A673 (cell line): ENCODE results near the gene AOPEP. TPM values are rescaled to one million over a fixed set of nuclear protein-coding genes. Genes with fewer than 3 reads are reported as not detected.

ENCODE experiments used
- BruUV-seq: library from RNA; stranded (reverse); fragments of 400-500 nt; replicated peaks from 2 replicates; lab custom pipeline; 2021; lab: Mats Ljungman, UMichigan
- CTCF ChIA-PET: fragments of 300-600 bp; sonication (Branson Sonifier 250); formaldehyde crosslinking; loops from one replicate; lab custom pipeline; 2022; ENCODE audit warnings: antibody characterized with exemption; lab: Charles Lee
- POLR2A ChIA-PET: fragments of 300-600 bp; sonication (Branson Sonifier 250); formaldehyde crosslinking; loops from one replicate; lab custom pipeline; 2022; ENCODE audit warnings: antibody characterized with exemption; ENCODE audit not compliant: low non-redundant PET; lab: Charles Lee
- DNase-seq: peaks from one replicate; pipeline ENCODE4 v3.0.0-alpha.2; 2015; ENCODE audit warnings: low spot score
- H3K27ac ChIP-seq: fragments of 200-600 bp; sonication (generic); 2 replicates; pipeline ENCODE4 v1.5.1; 2016; ENCODE audit warnings: mixed run types, low read depth, mild to moderate bottlenecking, mixed read lengths, antibody characterized with exemption, low read length; ENCODE audit not compliant: poor library complexity, severe bottlenecking
- H3K27me3 ChIP-seq: fragments of 200-600 bp; sonication (generic); replicated peaks from 2 replicates; pipeline ENCODE4 v1.6.1; 2017; ENCODE audit warnings: mixed run types, low read depth, mild to moderate bottlenecking, mixed read lengths, antibody characterized with exemption, low read length; ENCODE audit not compliant: insufficient read depth, poor library complexity
- H3K36me3 ChIP-seq: fragments of 200-600 bp; sonication (generic); 2 replicates; pipeline ENCODE4 v1.6.1; 2016; ENCODE audit warnings: mixed run types, mild to moderate bottlenecking, mixed read lengths, antibody characterized with exemption, low read length; ENCODE audit not compliant: insufficient read depth, poor library complexity, severe bottlenecking
- H3K4me1 ChIP-seq: fragments of 200-600 bp; sonication (generic); 2 replicates; pipeline ENCODE4 v1.6.1; 2017; ENCODE audit warnings: mixed run types, mild to moderate bottlenecking, mixed read lengths, antibody characterized with exemption, low read length; ENCODE audit not compliant: insufficient read depth, poor library complexity, severe bottlenecking
- H3K4me3 ChIP-seq: fragments of 200-600 bp; sonication (generic); 2 replicates; pipeline ENCODE4 v1.5.1; 2016; ENCODE audit warnings: low read depth, mixed run types, mild to moderate bottlenecking, mixed read lengths, low read length; ENCODE audit not compliant: poor library complexity, severe bottlenecking
- H3K9me3 ChIP-seq: fragments of 200-600 bp; sonication (generic); 2 replicates; pipeline ENCODE4 v1.6.1; 2016; ENCODE audit warnings: mixed run types, low read depth, mild to moderate bottlenecking, mixed read lengths, antibody characterized with exemption, low read length; ENCODE audit not compliant: poor library complexity, severe bottlenecking
- CTCF ChIP-seq: fragments of 300-800, 200-600 bp; sonication (generic); conservative IDR thresholded peaks from 2 replicates; pipeline ENCODE4 v1.5.1; 2017; ENCODE audit warnings: low read depth, mild to moderate bottlenecking, antibody characterized with exemption, low read length, moderate library complexity, mixed read lengths
- EZH2 ChIP-seq: fragments of 200-600 bp; sonication (generic); IDR thresholded peaks from 2 replicates; pipeline ENCODE4 v1.6.1; 2017; ENCODE audit warnings: borderline replicate concordance, low read depth, mild to moderate bottlenecking, mixed read lengths, antibody characterized with exemption, low read length; ENCODE audit not compliant: poor library complexity, severe bottlenecking
- intact Hi-C: fragments of 100-400 bp; cut with micrococcal nuclease; formaldehyde crosslinking; loops from one replicate; pipeline ENCODE4 v1.10.0; 2022; ENCODE audit not compliant: unreplicated experiment
- total RNA-seq: library from RNA; stranded (reverse); gene quantifications from 2 replicates; pipeline ENCODE4 v1.2.3, GENCODE V29; 2021

AOPEP gene
- total RNA-seq, 1 experiment from 2014 or later: 17.5 TPM

GRCh38 chr9:95110921-95111525, 384.5 kb downstream of the AOPEP start:
- no peak overlapping the region for H3K27ac ChIP-seq
- H3K9me3 ChIP-seq: no peaks in the 10 kb centered on the region
- no peak overlapping the region for H3K4me3 ChIP-seq
- TF ChIP-seq CTCF: no peak
- TF ChIP-seq EZH2: no peak
- H3K4me1 ChIP-seq: no peaks in the 10 kb centered on the region
- no peaks in the 10 kb centered on the region for H3K27me3 ChIP-seq
- ChIA-PET POLR2A (no interaction called here), CTCF (no interaction called here)
- peaks cover 6% of the 10 kb centered on the region for H3K36me3 ChIP-seq
- intact Hi-C loops: no loop called here
- no peak for DNase-seq
- BruUV-seq: no TSS peak

- no peak for DNase-seq
- ChIA-PET POLR2A (no interaction called here), CTCF (no interaction called here)
- intact Hi-C loops: no loop called here
- H3K27me3 ChIP-seq: no peaks in the 10 kb centered on the region
- BruUV-seq: no TSS peak
- TF ChIP-seq EZH2 (no peak), CTCF (no peak)
- no peak overlapping the region for H3K4me3 ChIP-seq
- no peaks in the 10 kb centered on the region for H3K9me3 ChIP-seq
- H3K27ac ChIP-seq: no peak overlapping the region
- H3K4me1 ChIP-seq: no peaks in the 10 kb centered on the region
- H3K36me3 ChIP-seq: peaks cover 3% of the 10 kb centered on the region
Measured at GRCh38 chr9:95111716-95112115, 385.2 kb downstream of the AOPEP start.

GRCh38 chr9:95112436-95113280, 386.2 kb downstream of the AOPEP start:
- Histone ChIP-seq H3K9me3 (no peaks in the 10 kb centered on the region), H3K27ac (no peak overlapping the region), H3K27me3 (no peaks in the 10 kb centered on the region), H3K4me1 (no peaks in the 10 kb centered on the region), H3K36me3 (no peaks in the 10 kb centered on the region), H3K4me3 (no peak overlapping the region)
- intact Hi-C loops: no loop called here
- no peak for DNase-seq
- CTCF ChIA-PET: no interaction called here
- no TSS peak for BruUV-seq
- TF ChIP-seq CTCF (no peak), EZH2 (no peak)
- POLR2A ChIA-PET: no interaction called here
